Measurements from ENCODE around the gene ATP2A1.
"Not testable (repeated sequence)": the region's sequence is repeated elsewhere in the genome, so short reads cannot be mapped to it uniquely, and the experiment has no call there.

ATP2A1 gene

DNA sequence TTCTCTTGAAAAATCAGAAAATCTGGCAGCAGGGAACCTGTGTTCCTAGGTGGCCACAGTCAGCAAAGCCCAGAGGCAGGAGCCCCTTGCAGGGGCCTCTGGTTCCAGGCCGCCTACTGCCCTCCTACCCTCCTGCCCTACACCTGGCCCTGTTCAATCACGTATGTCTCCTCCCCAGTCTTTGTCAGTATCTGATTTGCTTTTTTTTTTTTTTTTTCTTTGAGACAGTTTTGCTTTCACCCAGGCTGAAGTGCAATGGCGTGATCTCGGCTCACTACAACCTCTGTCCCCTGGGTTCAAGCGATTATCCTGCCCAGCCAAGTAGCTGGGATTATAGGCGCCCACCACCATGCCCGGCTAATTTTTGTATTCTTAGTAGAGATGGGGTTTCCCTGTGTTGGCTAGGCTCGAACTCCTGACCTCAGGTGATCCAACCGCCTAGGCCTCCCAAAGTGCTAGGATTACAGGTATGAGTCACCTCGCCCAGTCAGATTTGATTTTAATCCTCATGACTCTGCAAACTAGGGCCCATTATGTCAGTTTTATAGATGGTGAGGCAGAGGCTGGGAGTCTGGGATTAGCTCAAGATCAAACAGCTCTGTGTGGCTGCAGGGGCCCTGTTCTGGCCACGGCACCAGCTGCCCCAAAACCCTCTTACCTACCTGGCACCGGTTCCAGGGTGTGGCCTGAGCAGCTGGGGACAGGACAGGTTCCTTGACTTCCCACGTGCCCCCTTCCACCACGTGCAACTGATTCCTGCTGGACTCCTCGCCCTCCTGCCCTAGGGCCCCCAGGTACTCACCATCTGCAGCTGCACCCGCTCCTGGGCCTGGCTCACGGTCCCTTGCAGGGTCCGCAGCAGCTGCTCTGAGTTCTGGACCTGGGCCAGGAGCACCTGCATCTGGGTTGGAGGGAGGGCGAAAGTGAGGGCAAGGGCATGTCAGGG, 32.1 kb downstream of the ATP2A1 start:
- no peak for DNase-seq (ENCODE audit: low read depth in 2 of 2)

DNA sequence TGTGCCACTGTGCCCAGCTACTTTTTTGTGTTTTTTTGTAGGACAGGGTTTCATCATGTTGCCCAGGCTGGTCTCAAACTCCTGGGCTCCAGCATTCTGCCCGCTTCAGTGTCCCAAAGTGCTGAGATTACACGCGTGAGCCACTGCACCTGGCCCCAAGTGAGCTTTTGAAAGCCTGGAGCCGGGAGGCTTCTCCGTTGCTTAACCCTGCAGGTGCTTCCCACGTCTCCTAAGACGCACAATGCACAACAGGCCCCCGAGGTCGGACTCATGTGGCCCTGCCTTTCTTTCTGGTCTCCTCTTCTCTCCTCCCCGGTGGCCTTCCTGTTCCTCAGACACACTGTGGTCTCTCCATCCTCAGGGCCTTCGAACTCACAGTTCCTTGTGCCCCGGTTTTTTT, 34.3 kb downstream of the ATP2A1 start:
- DNase-seq (ENCODE audit: low read depth in 2 of 2), result no peak

DNA sequence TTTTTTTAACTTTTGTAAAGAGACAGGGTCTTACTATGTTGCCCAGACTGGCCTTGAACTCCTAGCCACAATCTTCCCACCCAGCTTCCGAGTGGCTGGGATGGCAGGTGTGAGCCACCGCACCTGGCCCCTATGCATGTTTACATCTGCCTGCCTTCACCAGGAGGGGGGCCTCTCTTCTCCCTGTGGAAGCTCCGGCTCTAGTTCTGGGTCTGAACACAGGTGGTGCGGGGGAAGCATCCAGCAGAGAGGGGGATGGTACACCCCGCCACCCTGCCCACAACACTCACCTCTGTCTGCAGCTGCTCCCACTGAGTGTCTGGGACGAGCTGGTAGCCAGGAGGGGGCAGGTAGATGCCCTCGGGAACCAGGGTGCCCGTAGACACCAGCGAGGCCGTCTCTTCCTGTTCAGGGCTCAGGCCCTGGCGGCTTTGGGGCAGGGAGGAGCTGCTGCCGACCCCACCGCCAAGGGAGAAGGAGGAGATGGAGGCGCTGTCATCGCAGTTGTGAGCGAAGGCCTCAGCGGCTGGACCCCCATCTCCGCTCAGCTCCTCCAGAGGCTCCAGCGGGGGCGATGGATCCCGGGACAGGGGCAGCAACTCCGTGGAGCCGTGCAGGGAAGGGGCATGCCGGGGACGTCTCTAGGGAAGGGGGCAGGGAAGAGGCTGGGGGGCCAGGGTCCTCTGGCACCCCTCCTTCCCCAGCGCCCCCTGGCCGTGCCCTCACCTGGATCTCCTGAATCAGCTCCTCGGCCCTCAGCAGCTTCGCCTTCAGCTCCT, 35.8 kb downstream of the ATP2A1 start:
- DNase-seq (ENCODE audit: low read depth in 2 of 2), result no peak

DNA sequence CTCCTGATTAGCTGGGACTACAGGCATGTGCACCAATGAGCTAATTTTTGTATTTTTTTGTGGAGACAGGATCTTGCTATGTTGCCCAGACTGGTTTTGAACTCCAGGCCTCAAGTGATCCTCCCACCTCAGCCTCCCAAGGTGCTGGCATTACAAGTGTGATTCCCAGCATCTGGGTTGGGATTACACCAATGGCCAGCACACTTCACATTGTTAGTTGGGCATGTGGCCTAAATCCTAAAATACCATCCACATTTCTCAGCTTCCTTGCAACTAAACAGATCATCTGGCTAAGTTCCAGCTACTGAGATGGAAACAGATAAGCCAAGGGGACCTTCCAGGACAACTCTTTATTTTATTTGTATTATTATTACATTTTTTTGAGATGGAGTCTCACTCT, 36.9 kb downstream of the ATP2A1 start:
- DNase-seq (ENCODE audit: low read depth in 2 of 2), result no peak

DNA sequence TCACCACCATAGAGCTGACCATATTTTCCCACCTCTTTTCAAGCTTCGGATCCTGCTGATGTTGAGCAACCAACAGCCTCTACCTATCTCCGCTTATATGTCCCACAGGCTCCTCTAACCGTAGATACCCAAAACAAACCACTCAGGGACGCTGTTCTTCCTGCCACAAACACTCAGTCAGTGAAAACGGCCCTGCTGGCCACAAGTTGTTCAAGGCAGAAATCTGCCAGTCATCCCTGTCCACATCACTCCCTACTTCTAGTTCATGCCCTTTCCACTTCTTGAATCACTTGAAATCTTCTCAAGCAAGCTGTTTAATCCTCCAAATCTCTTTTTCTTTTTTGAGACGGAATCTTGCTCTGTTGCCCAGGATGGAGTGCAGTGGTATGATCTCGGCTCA, 38.8 kb downstream of the ATP2A1 start:
- DNase-seq (ENCODE audit: low read depth in 2 of 2), result no peak

DNA sequence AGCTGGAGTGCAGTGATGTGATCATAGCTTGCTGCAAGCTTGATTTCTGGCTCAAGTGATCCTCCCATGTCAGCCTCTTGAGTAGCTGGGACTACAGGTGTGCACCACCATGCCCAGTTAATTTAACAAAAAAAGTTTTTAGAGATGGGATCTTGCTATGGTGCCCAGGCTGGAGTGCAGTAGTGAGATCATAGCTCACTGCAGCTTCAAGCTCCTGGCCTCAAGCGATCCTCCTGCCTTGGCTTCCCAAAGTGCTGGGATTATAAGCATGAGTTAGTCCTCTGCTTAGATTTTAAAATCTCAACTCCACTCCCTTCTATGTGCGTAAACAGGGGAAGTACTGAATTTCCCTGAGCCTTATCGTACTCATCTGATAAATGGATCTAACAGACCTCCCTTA, 40.4 kb downstream of the ATP2A1 start:
- DNase-seq (ENCODE audit: low read depth in 2 of 2), result no peak

DNA sequence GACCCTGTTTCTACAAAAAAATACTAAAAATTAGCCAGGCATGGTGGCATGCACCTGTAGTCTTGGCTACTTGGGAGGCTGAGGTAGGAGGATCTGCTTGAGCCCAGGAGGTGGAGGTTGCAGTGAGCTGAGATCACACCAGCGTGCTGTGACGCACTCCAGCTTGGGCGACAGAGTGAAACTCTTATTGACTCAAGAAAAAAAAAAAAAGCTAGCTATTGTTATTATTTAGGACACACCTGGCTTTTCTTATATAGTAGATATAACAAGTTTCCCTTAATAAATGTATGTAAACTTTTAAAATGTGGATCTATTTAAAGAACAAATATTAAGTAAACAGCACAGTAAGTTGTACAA, 44.9 kb downstream of the ATP2A1 start:
- no peak for DNase-seq (ENCODE audit: low read depth in 2 of 2)

DNA sequence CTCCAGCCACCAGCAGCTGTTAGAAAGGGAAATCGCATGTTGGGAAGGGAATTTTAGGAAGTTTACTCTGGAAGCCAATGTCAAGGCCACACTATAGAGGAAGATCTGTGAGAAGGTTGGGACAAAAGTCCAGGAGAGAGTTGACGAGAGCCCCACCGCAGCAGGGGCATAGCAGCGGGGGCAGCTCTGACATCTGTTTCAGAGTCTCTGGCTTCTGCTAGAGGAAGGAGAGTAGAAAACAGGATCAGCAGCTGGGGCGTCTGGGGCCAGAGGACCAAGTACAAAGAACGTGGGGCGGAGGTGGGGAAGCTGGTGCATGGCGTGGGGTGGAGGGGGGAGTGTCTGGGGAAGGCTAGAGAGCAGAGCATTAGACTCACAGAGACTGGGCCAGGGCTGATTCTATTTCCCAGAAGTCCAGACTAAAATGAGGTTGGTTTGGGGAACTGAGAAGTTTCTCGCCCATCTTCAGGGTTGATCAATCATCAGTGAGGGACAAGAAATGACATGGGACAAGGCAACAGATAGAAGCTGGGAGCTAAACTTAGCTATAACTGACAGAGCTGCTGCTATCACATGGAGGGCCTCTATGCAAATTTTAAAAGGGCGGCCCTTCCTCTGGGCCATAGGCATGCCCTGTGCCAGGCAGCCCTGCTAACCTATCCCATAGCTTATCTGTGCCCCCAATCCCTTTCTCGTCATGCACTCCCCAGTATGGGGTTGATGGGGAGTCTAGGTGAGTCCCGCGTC, 45.5 kb downstream of the ATP2A1 start:
- no peak for DNase-seq (ENCODE audit: low read depth in 2 of 2)

DNA sequence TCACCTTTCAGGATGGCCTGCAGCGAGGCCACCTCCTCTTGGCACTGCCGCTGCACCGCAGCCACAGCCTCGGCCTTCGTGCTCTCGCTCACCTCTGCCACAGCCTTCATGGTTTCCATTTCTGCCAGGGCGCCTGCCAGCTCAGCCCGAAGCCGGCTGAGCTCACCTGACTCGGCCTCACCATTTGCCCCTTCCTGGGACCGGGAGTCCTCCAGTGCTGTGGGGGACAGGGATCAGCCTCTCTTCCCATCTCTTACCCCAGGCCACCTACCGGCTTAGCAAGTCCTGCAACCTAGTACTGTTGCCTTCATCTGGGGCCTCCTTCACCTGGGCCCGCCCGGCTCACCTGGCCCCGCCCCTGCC, 46.1 kb downstream of the ATP2A1 start:
- no peak for DNase-seq (ENCODE audit: low read depth in 2 of 2)

DNA sequence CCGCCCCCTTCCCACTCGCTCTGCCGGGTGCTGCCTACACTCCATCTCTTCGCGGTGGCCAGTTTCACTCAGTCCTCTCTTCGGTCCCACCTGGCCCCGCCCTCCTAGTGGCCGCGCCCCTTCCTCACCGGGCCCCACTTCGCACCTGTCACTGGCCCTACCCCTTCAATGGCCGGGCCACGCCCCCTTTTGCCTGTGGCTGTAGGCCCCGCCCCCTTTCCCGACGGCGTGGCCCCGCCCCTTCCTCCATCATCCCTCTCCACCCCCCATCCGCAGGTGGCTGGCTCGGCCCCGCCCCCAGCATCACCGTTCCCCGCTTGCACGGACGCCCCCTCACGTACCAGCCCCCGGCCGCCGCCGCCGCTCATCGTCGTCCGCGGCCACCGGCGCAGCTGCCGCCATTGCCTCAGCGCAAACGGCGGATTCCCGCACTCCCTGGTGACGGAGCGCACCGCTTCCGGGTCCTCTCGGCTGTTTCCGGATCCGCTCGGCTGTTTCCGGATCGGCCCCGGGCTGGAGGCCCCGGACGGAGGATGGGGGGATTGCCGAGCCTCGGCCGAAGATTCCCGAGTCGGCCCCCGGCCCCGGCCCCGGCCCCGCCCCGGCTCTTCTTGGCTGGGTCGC, 46.6 kb downstream of the ATP2A1 start, which contains the start of gene RABEP2:
Gene RABEP2 (minus strand): TSS at position 477 of the 624 bp plus-strand sequence. CDS start 75 bp downstream, at position 402.
- peak; percentile 82 to 88 for DNase-seq (ENCODE audit: low read depth in 2 of 2)

DNA sequence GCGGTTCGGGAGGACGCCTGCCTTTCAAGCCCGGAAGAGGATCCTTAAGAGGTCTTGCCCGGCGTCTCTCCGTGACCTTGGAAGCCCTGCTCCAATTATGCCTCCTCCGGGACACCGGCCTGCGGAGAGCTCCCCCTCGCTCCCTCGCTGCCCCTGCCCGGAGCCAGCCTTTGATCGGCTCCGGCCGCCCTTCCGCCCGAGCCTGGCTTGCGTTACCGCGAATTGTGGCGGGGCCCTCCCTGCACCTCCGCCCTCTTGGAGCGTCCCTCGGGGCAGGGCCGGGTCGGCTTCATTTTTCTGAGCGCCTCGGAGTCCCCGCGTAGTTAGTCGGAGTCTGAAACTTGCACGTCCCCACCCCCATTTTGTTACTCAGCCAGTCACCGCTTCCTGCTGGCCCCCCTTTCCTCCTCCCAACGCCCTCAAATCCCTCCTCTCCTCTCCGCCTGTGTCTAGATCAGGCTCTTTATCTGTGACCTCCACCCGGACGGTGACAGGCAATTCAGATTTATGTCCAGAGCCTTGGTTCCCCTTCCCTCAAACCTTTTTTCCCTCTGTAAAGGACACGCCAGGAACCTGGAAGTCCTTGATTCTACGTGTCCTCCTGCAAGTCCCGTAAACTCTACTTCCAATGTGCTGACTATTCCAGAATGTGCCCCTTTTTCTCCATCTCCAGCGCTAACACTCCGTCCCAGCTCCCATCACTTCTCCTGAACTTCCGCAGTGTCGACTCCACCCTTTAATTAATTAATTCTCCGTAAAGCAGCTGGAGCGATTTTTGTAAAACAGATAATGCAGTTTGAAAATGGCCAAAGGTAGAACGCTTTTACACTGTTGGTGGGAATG, 47.3 kb downstream of the ATP2A1 start:
- peak; percentile 59 to 69 for DNase-seq (ENCODE audit: low read depth in 2 of 2)

DNA sequence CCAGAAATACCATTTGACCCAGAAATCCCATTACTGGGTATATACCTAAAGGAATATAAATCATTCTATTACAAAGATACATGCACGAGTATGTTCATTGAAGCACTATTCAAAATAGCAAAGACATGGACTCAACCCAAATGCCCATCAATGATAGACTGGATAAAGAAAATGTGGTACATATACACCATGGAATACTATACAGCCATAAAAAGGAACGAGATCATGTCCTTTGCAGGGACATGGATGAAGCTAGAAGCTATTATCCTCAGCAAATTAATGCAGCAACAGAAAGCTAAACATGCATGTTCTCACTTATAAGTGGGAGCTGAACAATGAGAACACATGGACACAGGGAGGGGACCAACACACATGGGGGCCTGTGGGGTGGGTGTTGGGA, 48.0 kb downstream of the ATP2A1 start:
- DNase-seq (ENCODE audit: low read depth in 2 of 2), result not testable (repeated sequence)

DNA sequence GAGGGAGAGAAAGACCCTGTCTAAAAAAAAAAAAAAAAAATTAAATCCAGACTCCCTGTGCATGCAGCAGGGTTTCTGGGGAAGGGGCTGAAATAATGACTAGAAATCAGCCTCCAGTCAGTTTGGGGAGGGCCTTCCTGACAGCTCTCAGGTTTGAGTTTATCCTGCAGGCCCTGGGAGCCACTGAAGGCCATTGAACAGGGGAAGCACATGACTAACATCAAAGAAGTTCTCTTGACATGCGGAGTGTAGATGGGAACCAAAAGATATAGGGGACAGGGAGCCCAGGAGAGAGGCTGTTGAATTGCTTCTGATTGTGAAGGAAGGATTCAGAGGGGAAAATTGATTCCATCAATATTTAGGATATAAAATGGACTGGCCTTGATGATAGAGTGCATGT, 49.5 kb downstream of the ATP2A1 start:
- DNase-seq (ENCODE audit: low read depth in 2 of 2), result no peak

DNA sequence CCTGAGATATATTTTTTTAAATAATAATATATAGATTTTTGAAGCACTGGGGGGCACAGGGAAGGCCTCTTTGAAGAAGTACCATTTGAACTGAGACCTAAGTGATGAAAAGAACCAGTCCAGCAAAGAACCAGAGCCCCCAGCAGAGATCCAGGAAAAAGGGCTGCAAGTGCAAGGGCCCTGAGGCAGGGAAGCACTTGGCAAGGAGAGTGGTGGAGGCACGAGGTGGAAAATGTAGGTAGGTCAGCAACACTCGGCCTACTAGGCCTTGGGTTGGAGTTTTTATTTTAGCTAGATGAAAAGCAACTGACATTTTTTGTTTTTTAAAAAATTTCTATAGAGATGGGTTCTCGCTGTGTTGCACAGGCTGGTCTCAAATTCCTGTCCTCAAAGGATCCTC, 51.9 kb downstream of the ATP2A1 start:
- no peak for DNase-seq (ENCODE audit: low read depth in 2 of 2)

DNA sequence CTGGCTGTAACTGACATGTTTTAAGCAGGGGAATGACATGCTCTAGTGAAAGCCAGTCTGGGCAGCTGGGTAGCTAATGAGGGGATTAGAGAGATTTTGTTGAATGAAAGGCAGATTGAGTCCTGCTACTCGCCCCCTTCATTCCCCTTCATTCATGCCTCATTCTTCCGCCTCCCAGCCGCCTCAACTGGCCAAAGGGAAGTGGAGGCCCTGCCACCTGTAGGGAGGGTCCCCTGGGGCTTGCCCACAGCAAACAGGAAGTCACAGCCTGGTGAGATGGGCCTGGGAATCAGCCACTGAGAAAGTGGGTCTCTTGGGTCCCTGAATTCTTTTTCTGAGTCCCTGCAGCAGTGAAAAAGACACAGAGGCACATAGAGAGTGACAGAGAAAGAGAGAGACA, 52.4 kb downstream of the ATP2A1 start:
- no peak for DNase-seq (ENCODE audit: low read depth in 2 of 2)

DNA sequence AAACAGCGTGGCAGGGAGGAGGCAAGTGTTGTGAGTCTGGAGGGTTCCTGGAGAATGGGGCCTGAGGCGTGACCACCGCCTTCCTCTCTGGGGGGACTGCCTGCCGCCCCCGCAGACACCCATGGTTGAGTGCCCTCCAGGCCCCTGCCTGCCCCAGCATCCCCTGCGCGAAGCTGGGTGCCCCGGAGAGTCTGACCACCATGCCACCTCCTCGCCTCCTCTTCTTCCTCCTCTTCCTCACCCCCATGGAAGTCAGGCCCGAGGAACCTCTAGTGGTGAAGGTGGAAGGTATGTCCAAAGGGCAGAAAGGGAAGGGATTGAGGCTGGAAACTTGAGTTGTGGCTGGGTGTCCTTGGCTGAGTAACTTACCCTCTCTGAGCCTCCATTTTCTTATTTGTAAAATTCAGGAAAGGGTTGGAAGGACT, 53.5 kb downstream of the ATP2A1 start, which contains the start of gene CD19:
Gene CD19 (plus strand): TSS at position 171 of the 425 bp plus-strand sequence. CDS start 30 bp downstream, at position 201.
- no peak for DNase-seq (ENCODE audit: low read depth in 2 of 2)

DNA sequence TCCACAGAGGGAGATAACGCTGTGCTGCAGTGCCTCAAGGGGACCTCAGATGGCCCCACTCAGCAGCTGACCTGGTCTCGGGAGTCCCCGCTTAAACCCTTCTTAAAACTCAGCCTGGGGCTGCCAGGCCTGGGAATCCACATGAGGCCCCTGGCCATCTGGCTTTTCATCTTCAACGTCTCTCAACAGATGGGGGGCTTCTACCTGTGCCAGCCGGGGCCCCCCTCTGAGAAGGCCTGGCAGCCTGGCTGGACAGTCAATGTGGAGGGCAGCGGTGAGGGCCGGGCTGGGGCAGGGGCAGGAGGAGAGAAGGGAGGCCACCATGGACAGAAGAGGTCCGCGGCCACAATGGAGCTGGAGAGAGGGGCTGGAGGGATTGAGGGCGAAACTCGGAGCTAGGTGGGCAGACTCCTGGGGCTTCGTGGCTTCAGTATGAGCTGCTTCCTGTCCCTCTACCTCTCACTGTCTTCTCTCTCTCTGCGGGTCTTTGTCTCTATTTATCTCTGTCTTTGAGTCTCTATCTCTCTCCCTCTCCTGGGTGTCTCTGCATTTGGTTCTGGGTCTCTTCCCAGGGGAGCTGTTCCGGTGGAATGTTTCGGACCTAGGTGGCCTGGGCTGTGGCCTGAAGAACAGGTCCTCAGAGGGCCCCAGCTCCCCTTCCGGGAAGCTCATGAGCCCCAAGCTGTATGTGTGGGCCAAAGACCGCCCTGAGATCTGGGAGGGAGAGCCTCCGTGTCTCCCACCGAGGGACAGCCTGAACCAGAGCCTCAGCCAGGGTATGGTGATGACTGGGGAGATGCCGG, 54.3 kb downstream of the ATP2A1 start:
- no peak for DNase-seq (ENCODE audit: low read depth in 2 of 2)

DNA sequence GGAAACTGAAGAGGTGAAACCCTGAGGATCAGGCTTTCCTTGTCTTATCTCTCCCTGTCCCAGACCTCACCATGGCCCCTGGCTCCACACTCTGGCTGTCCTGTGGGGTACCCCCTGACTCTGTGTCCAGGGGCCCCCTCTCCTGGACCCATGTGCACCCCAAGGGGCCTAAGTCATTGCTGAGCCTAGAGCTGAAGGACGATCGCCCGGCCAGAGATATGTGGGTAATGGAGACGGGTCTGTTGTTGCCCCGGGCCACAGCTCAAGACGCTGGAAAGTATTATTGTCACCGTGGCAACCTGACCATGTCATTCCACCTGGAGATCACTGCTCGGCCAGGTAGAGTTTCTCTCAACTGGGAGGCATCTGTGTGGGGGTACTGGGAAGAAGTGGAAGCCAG, 54.9 kb downstream of the ATP2A1 start:
- no peak for DNase-seq (ENCODE audit: low read depth in 2 of 2)

DNA sequence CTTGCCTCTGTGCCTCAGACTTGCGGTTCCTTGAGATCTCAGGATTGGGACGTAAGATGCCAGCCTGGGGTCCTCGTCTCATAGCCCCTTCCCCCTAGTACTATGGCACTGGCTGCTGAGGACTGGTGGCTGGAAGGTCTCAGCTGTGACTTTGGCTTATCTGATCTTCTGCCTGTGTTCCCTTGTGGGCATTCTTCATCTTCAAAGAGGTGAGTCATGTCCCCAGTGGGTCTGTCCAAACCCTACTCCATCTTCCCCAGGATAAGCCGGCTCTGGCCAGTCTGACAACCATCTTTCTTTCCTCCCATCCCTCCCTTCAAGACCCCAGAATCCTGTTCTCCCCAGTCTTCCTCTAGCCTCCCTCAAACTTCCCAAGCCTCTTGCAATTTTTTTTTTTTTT, 57.1 kb downstream of the ATP2A1 start:
- no peak for DNase-seq (ENCODE audit: low read depth in 2 of 2)

Data from stimulated activated CD8-positive, alpha-beta memory T cell treated with anti-CD3 and anti-CD28 coated beads, Interleukin-15, amount 100 ng/mL, for 4 hours (primary cell).